ENCODE results near the gene FAM98B. TPM values are rescaled to one million over a fixed set of nuclear protein-coding genes. Genes with fewer than 3 reads are reported as not detected.

FAM98B gene
- total RNA-seq, 2 experiments from 2014 or later, result 20.1 to 20.4 TPM

GRCh38 chr15:38487378-38487777 lies 33.5 kb downstream of the FAM98B start:
- CTCF ChIA-PET, result interaction anchor here (0.7 to 2.6 kb wide), 4 partner anchors 10 to 203 kb away, joined by 3 to 8 read pairs (median 4); partner anchors contain the start of genes FAM98B and RASGRP1
- H3K36me3 ChIP-seq (ENCODE audit: insufficient read depth, low read length), result peaks cover 55% of the 10 kb centered on the region
- no peaks in the 10 kb centered on the region for H3K27me3 Mint-ChIP-seq
- peaks cover 51% of the 10 kb centered on the region for H3K4me1 Mint-ChIP-seq (ENCODE audit: low read depth)
- H3K27ac ChIP-seq (ENCODE audit: low read depth in 1 of 2, low read length in 2 of 2), result peak overlapping the region; percentile 50
- no peak overlapping the region for H3K4me3 Mint-ChIP-seq
- ATAC-seq (ENCODE audit: poor library complexity), result no peak
- no peak overlapping the region for H3K4me3 ChIP-seq (ENCODE audit: low read length)
- H3K27me3 ChIP-seq (ENCODE audit: control insufficient read depth in 1 of 2, insufficient read depth in 2 of 2, low read length in 2 of 2), result no peaks in the 10 kb centered on the region
- intact Hi-C loops (cut with DNase I, micrococcal nuclease), result loop anchor here in 1 of 2 experiments (10.0 kb wide), 1 partner anchor 47 kb away; no protein-coding TSS in a partner anchor
- no peaks in the 10 kb centered on the region for H3K9me3 ChIP-seq (ENCODE audit: control insufficient read depth in 1 of 2, insufficient read depth in 1 of 2, low read length in 2 of 2)
- H3K36me3 Mint-ChIP-seq (ENCODE audit: low read depth), result peaks cover 73% of the 10 kb centered on the region
- no peak for DNase-seq
- POLR2A ChIA-PET, result interaction anchor here (1.3 kb wide), 1 partner anchor 212 kb away, joined by 3 read pairs; no protein-coding TSS in a partner anchor
- no peak for TF ChIP-seq CTCF (IDR thresholded peaks at IDR 0.05)
- H3K9me3 Mint-ChIP-seq, result no peaks in the 10 kb centered on the region
- H3K4me1 ChIP-seq (ENCODE audit: insufficient read depth, low read length), result no peaks in the 10 kb centered on the region
- peak overlapping the region; percentile 86 for H3K27ac Mint-ChIP-seq

DNA sequence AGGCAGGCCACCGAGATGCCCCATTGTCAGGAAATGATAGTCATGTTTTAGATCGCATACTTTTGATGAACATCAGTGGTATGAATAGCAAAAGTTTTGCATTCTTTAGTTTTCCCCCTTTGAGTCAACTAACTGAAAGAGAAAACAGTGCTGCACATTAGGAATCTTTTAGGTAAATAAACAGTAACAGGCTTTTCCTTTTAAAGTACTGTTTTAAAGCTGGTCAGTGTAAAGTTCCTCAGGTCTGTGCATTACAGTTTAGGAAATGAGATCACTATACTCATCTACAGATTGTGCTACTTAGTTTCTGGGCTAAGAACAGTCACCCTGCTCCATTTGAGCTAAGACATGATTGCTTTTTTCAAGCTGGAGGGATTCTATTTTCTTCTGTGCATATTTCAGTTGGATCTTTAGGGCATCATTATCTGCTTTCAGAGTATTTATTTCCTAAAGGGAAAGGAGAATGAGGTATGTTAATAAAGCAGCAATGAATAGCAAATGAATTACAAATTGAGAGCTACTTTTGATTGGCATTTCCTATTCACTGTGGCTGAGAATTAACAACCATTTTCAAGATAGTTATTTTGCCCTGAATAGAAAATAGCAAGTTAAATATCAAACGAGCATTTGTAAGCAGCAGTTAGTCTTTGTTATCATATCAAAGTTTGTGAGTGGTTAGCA lies 36.5 kb downstream of the FAM98B start:
- H3K4me3 Mint-ChIP-seq, result no peak overlapping the region
- no peaks in the 10 kb centered on the region for H3K9me3 ChIP-seq (ENCODE audit: control insufficient read depth in 1 of 2, insufficient read depth in 1 of 2, low read length in 2 of 2)
- no peak for DNase-seq
- no peaks in the 10 kb centered on the region for H3K27me3 ChIP-seq (ENCODE audit: control insufficient read depth in 1 of 2, insufficient read depth in 2 of 2, low read length in 2 of 2)
- ChIA-PET POLR2A (interaction anchor here (0.7 to 2.0 kb wide), 5 partner anchors 9 to 197 kb away, joined by 3 to 7 read pairs (median 4); partner anchors contain the start of gene RASGRP1), CTCF (interaction anchor here (1.1 to 1.4 kb wide), 4 partner anchors 14 to 200 kb away, joined by 3 to 6 read pairs (median 3); no protein-coding TSS in a partner anchor)
- no peak overlapping the region for H3K4me3 ChIP-seq (ENCODE audit: low read length)
- H3K27ac ChIP-seq (ENCODE audit: low read depth in 1 of 2, low read length in 2 of 2), result peak overlapping the region; percentile 20 to 22
- peaks cover 40% of the 10 kb centered on the region for H3K4me1 Mint-ChIP-seq (ENCODE audit: low read depth)
- no peaks in the 10 kb centered on the region for H3K9me3 Mint-ChIP-seq
- peaks cover 85% of the 10 kb centered on the region for H3K36me3 Mint-ChIP-seq (ENCODE audit: low read depth)
- no peak for TF ChIP-seq CTCF (IDR thresholded peaks at IDR 0.05)
- no peaks in the 10 kb centered on the region for H3K27me3 Mint-ChIP-seq
- peak overlapping the region; percentile 42 for H3K27ac Mint-ChIP-seq
- no peak for ATAC-seq (ENCODE audit: poor library complexity)
- no peaks in the 10 kb centered on the region for H3K4me1 ChIP-seq (ENCODE audit: insufficient read depth, low read length)
- intact Hi-C loops (cut with DNase I, micrococcal nuclease), result no loop called here
- H3K36me3 ChIP-seq (ENCODE audit: insufficient read depth, low read length), result peaks cover 76% of the 10 kb centered on the region

- CTCF ChIA-PET, result interaction anchor here (1.0 to 2.3 kb wide), 2 partner anchors 195 kb away, joined by 4 to 10 read pairs; no protein-coding TSS in a partner anchor
- no peak for ATAC-seq (ENCODE audit: poor library complexity)
- intact Hi-C loops (cut with DNase I, micrococcal nuclease), result loop anchor here in 1 of 2 experiments (5.0 kb wide), 1 partner anchor 51 kb away; no protein-coding TSS in a partner anchor
- DNase-seq, result no peak
- Mint-ChIP-seq H3K9me3 (no peaks in the 10 kb centered on the region), H3K27ac (peak overlapping the region; percentile 76), H3K4me3 (no peak overlapping the region), H3K4me1 (ENCODE audit: low read depth) (peaks cover 36% of the 10 kb centered on the region), H3K27me3 (no peaks in the 10 kb centered on the region), H3K36me3 (ENCODE audit: low read depth) (peaks cover 93% of the 10 kb centered on the region)
- H3K27me3 ChIP-seq (ENCODE audit: control insufficient read depth in 1 of 2, insufficient read depth in 2 of 2, low read length in 2 of 2), result no peaks in the 10 kb centered on the region
- TF ChIP-seq CTCF (IDR thresholded peaks at IDR 0.05), result no peak
- H3K4me3 ChIP-seq (ENCODE audit: low read length), result no peak overlapping the region
- POLR2A ChIA-PET, result no interaction called here
- no peaks in the 10 kb centered on the region for H3K4me1 ChIP-seq (ENCODE audit: insufficient read depth, low read length)
- no peak overlapping the region for H3K27ac ChIP-seq (ENCODE audit: low read depth in 1 of 2, low read length in 2 of 2)
- H3K36me3 ChIP-seq (ENCODE audit: insufficient read depth, low read length), result peaks cover 92% of the 10 kb centered on the region
- H3K9me3 ChIP-seq (ENCODE audit: control insufficient read depth in 1 of 2, insufficient read depth in 1 of 2, low read length in 2 of 2), result no peaks in the 10 kb centered on the region
These were observed 42.2 kb downstream of the FAM98B start for GRCh38 chr15:38496151-38496550.

Data from CD4-positive, alpha-beta T cell (primary cell).